Measurements from ENCODE around the gene NSF. TPM values are rescaled to one million over a fixed set of nuclear protein-coding genes. Genes with fewer than 3 reads are reported as not detected.

The NSF gene
- total RNA-seq, 1 donor from 2014 or later, result 76.7 TPM

DNA sequence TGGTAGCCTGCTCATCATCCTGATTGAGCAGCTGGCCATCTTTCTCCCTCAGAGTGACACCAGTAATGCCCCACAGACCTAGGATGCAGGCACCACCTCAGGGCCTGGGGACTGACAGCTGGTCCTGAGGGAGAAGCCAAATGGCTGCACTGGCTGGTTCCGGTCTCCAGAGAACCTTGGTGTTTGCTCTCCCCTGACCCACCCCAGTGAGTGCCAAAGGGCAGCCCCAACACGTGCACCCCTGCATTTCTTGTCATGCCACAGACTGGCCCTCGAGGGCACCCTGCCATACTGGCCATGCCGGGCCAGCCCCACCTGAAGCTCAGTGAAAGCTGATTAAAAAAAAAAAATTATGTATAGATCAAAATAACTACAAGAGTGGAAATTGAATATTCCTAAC lies 127.5 kb downstream of the NSF start:
- DNase-seq (ENCODE audit: low spot score), result no peak

DNA sequence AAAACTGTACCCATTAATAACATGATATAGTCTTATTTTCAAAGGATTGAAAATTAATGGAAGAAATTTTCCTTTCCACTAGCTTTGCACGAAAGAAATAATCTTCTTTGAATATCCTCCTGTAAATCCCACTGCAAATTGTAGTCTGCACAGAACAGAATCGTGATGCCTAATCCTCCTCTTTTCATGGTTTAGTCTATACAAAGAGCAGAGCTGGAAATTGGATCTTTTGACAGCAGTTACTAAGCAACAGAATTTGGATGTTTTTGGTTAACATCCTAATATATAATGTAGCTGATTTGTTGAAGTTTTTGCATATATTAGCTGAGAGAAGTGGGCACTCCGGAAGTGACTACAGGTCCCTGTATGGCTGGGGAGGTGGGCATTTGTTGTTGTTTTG lies 129.4 kb downstream of the NSF start:
- DNase-seq (ENCODE audit: low spot score), result no peak

DNA sequence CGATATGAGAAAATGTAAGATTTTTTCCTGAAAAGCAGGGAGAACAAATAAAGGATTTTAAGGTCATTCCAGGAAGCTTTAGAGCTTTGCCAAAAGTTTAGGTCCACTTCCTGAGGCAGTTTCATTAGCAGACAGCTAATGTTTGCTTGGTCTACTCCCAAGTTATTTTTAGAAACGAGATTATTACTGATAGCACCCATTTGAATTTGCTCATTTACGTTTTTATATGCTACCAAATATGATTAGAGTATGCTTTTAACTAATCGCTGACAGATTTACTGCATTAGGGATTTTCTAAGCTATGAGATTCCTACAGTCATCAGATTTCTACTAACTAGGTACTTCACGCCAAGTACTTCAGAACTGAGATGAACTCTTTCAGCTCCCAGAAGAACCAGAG lies 129.9 kb downstream of the NSF start:
- DNase-seq (ENCODE audit: low spot score), result no peak

DNA sequence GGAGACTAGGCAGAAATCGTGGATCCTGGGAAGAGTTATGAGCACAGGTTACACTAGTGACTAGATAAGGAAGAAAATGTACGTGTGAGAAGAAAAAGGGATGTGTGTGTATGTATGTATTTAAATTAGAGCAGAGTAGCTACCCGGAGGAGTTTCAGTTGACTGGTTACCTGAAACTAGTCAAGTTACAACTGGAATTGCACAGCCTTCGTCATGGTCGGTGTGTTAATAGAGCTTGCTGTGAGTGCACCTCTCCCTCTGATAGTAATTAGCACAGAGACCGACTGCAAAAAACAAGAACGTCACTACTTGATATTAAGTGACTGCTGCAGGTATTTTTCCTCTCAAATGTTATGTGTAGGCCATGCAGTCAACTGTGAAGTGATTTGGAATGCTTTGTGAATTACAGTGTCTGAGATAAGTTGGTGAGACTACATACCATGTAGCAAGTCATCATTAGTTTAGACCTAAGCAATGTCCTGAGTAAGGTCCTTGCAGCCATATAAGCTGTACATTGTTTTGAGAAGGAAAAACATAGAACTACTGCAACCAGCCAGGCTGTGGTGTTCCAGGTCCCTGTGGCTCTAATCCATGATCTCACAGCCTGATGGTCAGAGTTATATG lies 132.3 kb downstream of the NSF start:
- no peak for DNase-seq (ENCODE audit: low spot score)

DNA sequence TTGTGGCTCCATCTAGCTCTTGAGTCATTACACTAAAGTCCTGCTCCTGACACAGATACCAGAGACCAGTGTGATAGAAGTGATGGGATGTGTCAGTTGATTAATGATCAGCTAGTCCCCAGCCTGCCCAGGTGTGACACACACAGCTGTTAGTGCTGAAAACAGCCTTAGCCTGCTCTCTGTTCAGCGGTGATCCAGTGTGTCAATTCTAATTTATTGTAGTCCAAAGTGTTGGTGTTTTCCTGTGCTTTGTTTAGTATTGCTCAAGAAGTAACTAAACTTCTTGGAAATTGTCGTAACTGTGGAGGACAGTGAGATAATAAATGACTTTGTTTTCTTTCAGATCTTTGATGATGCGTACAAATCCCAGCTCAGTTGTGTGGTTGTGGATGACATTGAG lies 135.7 kb downstream of the NSF start:
- DNase-seq (ENCODE audit: low spot score), result no peak

DNA sequence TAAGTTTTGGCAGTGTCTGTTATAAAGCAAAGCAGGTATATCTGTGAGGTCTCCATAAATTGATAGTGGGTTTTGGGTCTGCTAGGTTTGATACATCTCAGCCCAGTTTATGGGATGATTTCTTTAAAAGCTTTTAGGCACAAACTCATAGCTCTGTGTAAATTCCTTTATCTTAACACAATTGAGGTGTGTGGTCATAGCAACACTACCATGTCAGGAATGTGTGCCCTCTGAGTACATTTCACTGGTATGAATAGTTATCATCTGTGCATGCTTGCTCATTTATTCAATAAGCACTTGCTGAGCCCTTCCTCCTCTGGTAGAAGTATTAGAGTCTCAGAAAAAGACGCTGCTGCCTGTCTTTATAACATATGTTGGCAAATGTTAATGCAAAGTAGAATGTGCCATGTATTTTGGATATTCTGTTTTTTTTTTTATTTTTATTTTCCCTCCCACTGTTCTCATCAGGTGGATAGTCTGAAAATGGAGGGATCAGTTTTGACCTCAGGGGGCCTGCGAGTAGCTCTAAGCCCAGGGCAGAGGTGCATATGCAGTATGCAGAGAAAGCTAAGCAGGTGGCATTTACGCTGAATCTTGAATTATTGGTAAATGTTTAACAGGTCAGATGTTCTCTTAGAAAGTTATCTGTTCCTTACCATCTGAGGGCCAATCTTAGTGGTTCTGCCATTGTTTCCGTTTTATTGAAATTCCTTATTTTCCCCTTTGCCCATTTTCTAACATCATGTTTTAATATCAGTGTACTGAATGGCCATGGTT lies 137.3 kb downstream of the NSF start:
- no peak for DNase-seq (ENCODE audit: low spot score)

DNA sequence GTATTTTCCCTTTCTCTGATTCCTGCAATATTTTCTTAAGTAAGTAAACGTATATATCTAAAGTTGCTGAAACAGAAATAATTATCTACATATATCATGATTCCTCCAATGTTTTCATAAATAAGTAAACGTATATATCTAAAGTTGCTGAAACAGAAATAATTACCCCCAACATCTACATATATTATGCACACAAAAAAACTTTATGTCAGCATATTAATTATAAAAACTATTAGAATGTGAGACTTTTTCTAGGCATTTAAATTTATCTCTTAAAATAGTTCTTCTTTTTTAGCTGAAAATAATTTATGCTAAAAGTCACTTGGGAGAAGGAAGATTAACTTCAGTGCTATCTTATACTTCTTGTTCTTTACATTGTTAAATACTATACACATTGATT lies 139.6 kb downstream of the NSF start:
- no peak for DNase-seq (ENCODE audit: low spot score)

DNA sequence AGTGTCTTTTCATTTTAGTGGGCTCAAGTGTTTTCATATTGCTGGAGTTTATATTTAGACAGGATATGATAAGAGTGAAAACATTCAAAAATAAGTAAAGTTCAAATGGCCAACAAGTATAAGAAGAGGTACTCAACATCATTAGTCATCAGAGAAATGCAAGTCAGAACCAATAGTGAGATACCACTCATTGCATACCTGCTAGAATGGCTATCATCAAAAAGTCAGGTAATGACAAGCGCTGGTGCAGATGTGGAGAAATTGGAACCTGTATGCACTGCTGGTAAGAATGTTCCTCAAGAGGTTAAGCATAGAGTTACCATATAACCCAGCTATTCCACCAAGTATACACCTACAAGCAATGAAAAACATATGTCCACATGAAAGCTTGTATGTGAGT lies 140.2 kb downstream of the NSF start:
- DNase-seq (ENCODE audit: low spot score), result no peak

DNA sequence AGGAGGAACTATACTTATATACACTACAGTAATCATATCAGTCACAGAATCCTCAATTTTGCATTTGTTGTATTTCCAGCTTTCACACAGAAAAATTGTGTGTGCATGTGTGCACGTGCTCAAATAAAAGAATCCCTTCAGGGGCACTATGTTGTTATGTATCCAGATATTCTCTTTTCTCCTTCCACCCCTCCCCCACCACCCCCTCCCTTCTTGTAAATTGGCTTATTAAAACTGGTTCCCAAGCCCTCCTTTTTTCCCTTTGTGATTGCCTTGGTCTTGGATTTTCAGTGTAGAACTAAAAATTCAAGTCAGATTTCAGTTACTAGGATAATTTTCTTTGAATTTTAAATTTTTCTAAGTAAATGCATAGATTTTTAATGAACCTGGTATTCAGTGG lies 141.7 kb downstream of the NSF start:
- no peak for DNase-seq (ENCODE audit: low spot score)

DNA sequence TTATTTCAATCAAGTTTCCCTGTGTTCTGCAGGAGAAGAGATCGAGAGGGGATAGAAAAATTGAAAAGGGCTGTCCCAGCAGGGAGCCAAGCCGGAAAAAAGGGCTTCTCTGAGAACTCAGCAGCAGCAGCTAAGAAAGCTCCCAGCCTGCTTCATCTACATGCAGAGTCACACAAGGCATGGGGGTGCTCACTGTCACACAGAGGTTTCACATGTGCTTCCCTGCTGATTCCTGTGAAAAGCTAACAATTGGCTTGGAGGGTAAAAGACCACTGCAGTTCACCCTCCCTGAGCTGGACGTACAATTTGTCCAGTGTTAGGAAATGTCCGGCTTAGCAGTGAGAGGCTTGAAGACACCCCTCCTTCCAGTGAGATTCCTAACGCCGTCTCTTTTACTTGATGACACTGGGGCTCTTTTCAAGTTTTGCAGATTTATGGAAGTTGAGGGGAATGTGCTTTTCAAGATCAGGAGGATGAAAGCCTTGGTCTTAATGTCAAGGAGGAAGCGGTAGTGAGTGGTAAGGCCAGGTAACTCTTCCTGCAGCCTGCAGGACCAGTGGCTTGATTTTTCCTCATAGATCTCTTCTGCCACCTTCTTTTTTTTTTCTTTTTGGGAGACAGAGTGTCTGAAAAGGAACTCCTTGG lies 142.4 kb downstream of the NSF start:
- no peak for DNase-seq (ENCODE audit: low spot score)

DNA sequence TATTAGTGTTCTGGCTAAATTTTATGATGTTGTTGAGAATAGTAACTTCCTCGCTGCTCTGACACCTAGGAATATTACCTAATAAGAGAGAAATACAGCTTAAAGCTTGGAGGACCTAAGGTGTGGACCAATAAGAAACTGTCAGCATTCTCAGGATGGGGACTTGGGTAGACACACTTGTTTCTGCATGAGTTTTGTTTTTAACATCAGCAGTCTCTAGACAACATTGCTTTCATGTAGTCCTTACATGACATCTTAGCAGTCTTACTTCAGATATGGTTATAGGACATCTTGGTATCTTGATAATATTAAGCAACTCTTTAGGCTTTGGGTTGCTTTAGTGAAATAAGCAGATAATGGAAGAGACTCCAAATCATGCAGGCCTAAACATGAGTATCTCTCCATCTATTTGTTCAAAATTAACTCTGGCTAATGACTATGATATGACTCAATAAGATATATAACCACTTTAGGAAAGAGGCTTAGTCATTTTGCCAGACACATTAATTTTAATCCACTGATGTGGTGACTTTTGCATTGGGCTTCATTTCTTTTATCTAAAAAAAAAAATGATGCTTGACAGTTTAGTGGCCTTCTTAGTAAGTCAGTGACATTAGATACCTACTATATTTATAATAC lies 143.5 kb downstream of the NSF start:
- no peak for DNase-seq (ENCODE audit: low spot score)

DNA sequence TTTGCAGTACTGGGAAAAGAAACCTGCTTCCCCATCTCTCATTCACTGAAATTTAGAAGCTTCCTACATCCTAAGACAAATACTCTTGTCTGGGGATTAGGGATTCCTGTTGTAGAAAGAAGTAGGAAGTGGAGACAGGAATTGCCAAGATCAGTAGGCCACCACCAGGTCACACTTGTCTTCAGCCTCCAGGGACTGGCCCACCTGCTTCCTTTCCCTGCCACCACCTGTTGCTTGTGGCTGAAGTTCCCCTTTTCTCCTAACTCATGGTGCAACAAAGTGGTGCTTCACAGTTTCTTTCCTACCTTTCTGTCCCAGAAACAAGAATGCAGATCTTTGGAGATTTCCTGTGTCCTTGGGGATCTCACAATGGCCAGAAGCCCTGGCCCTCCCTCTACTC lies 145.6 kb downstream of the NSF start:
- no peak for DNase-seq (ENCODE audit: low spot score)

DNA sequence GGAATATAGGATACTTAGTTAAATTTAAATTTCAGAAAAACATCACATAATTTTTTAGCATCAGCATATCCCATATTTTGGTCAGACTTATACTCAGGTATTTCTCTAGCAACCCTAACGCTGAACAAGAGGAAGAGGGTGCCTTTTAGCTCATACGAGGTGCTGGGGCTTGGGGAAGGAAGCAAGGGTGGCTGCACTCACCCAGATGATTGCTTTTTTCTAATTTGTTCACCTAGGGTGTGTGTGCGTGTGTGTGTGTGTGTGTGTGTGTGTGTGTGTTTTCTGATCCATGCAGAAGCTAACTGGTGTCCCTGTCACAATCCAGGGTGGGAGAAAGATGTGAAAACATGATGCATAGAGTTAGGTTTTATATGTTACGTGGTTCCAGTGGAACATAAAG lies 146.9 kb downstream of the NSF start:
- no peak for DNase-seq (ENCODE audit: low spot score)

DNA sequence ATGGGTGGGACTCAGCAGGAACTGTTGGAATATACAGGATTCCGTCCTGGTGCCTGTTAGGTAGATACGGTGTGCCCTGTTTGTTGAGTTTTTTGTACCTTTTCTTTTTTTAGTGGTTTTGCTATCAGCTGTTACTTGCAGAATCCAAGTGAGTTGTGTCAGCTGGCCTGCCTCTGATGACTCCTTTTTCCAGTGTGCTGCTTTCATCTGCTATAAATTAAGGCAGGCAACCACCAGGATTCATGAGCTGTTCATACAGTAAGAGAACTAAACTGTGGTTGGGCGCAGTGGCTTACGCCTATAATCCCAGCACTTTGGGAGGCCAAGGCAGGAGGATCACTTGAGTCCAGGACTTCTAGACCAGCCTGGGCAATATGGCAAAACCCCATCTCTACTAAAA lies 148.1 kb downstream of the NSF start:
- no peak for DNase-seq (ENCODE audit: low spot score)

DNA sequence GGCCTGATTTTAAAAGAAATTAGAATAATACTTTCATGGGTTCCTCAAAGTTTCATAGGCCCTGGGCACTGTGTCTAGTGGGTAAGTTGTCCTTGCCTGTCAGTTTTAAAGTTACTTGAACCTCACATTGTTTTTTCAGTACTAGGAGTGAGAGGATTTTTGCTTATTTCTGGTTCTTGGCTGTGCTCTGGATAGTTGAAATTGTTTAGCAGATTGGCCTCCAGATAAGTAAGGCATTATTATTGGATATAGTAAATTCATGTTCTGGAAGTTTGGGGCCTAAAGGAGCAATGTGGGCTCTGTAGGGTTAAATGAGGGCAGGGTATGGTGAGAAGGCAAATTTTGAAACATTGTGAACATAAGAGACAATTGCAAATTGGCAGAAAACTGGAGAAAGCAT lies 149.5 kb downstream of the NSF start:
- DNase-seq (ENCODE audit: low spot score), result no peak

DNA sequence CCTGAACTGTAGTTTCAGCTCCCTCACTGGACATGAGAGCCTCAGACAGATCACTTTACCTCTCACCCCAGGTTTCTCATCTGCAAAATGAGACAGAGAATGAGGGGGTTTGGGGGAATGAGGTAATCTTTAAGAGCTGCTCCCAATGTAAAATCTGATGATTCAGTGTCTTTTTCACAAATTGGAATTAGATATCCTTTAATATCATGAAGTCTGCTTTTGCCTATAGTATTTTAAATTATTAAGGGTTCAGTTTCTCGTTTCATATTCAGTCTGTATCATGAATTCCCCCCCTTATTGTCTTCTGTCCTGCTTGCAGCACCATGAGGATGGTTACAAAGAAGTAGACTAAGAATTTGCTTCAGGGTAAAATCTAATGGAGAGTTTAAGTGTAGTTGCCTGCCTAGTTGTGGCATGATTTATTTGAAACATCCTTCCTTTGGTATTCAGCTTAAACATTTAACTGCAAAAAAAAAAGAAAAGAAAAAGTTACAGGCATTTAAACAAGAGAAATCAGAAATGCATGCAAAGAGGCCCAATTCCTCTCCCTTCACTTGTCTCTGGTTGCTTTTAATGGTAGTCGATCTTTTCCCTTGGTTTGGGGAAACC lies 150.8 kb downstream of the NSF start:
- no peak for DNase-seq (ENCODE audit: low spot score)

DNA sequence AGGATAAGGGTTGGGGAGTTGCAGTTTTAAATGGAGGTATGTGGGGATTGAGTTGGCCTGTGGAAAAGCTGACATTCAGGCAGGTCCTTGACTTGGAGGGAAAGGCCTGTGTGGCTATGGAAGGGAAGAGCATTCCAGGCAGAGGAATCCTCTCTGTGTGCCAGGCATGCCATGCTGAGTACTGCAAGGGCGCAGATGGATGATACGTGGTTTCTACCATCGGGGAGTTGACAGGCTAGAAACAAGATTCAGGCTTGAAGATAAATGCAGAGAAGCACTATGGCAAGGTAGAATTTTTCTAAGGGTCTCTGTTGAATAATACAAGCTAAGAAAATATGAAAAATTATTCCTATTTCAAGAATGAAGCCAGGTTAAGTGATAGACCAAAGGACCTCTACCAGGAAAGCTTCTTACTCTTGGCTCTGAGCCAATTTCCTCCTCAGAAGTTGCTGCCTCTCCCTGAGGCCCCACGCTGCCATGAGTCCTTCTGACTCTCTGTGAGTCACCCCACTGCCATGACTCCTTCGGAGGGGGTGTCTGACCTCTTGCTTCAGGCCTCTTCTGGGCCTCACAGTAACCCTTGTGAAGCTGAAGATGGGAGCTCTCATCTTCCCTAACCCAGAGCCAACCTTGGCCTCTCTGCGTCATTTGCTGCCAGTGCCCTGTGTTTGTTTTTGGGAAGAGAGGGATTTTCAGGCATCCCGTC lies 152.2 kb downstream of the NSF start:
- DNase-seq (ENCODE audit: low spot score), result no peak

DNA sequence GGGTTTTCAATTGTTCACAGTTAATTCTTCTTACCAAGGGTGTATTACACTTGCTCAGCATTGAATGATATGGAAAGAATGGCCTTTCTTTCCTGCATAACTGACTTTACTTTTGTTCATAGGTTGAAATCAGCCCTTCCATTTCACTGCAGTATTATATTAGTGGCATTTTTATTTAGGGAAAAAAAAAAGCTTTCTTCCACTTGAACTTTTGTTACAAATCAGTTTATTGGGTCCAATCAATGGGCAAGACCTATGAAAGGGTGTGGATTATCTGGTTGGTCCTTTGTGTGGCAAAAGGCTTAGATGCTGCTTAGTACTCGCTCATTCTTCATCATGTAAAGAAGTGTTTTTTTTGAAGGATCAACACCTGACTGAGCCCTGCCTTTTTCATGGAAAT lies 154.0 kb downstream of the NSF start:
- no peak for DNase-seq (ENCODE audit: low spot score)

DNA sequence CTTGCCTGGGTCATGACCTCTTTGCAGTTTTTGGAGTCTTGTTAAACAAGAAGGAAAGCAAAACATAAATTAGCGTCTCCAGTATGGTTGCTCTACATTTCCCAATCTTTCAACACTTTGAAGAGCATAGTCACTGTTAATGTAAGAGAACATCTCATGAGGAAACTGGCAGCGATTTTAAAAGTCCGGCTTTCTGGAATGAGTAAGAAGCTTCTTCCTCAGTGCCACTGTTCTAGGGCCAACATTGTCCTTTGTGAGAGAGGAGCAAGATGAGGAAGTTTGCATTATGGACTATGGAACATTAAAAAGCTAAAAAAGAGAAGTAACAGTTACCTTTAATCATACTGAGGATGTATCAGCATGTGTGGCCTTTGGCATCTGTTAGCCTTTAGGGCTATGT lies 154.9 kb downstream of the NSF start:
- DNase-seq (ENCODE audit: low spot score), result no peak

DNA sequence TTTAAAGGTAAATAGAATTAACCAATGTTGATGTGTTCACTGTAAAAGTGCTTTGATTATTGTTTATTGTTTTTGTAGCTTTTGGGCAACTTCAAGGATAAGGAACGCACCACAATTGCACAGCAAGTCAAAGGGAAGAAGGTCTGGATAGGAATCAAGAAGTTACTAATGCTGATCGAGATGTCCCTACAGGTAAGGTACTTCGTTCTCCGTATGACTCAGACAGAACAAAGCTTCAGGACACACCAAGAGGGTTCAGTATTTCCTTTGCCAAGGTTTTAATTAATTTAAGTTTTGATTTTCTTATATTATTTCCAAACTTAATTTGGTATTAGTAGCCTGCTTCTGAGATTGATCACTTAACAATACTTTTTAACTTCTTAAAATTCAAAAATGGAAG lies 161.0 kb downstream of the NSF start:
- no peak for DNase-seq (ENCODE audit: low spot score)

DNA sequence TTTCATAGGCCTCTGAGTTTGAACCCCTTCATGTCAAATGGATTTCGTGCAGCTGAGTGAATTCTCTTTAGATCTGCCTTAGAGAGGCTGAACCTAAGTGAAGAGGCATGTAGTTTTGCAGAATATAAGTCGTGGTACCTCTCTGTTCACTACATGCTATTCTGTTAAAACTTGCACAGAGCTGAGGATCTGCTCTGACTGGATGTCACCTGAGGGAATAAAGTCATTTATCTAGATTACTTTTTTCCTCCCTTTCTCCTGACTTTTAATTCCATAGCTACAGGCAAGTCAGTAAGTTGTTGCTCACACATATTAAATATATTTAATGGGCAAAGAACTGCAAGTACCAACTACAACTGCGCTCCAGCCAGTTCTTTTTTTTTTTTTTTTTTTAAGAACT lies 163.3 kb downstream of the NSF start:
- DNase-seq (ENCODE audit: low spot score), result no peak
